Neural crest cell (in vitro differentiated cells): ENCODE results near the gene USP54. TPM values are rescaled to one million over a fixed set of nuclear protein-coding genes. Genes with fewer than 3 reads are reported as not detected.

ENCODE experiments used
- DNase-seq: peaks from one replicate; pipeline ENCODE4 v3.0.0; 2021; ENCODE audit warnings: low read depth, mixed read lengths, low spot score
- H3K27ac Mint-ChIP-seq: one replicate; pipeline ENCODE4 v1.8.0; 2021; ENCODE audit warnings: mild to moderate bottlenecking, mixed read lengths; ENCODE audit not compliant: unreplicated experiment
- H3K27me3 Mint-ChIP-seq: 2 replicates; pipeline ENCODE4 v1.8.0; 2021; ENCODE audit warnings: low read depth, mild to moderate bottlenecking, mixed read lengths
- H3K36me3 Mint-ChIP-seq: 2 replicates; pipeline ENCODE4 v1.8.0; 2021; ENCODE audit warnings: low read depth, mild to moderate bottlenecking, mixed read lengths
- H3K4me1 Mint-ChIP-seq: 2 replicates; pipeline ENCODE4 v1.8.0; 2021; ENCODE audit warnings: mixed read lengths
- H3K4me3 Mint-ChIP-seq: one replicate; pipeline ENCODE4 v1.8.0; 2021; ENCODE audit warnings: mild to moderate bottlenecking, mixed read lengths
- H3K9me3 Mint-ChIP-seq: 2 replicates; pipeline ENCODE4 v1.8.0; 2021; ENCODE audit warnings: mixed read lengths
- total RNA-seq: library from RNA; stranded (reverse); gene quantifications from 2 replicates; pipeline ENCODE4 v1.2.1, GENCODE V29; 2021
- TF ChIP-seq, protein P1 (sequence below): fragments of 200-600 bp; sonication (generic); conservative IDR thresholded peaks from 2 replicates; pipeline ENCODE4 v1.5.0; 2021; ENCODE audit warnings: antibody characterized with exemption, mild to moderate bottlenecking

USP54 gene
- total RNA-seq, 1 donor from 2014 or later = 64.8 TPM

DNA sequence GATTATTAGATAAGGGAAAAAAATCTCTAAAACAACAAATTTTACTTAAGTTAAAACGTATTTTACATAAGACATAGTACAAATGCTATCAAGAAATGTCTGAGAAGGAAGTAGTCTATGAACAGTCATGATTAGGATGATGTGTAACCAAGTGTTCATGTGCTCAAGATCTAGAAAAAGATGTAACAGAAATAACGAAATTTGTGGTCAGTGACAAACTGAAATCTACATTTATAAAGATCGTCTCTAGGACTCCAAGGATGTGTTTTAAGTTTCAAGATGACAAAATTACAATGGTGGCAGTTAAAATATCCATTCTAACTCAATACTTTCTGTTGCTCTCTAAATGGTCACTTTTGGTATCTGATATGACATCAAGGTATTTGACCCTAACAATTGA, 112.5 kb downstream of the USP54 start:
- Mint-ChIP-seq H3K4me3 (no peak overlapping the region), H3K27ac (no peak overlapping the region), H3K27me3 (no peaks in the 10 kb centered on the region), H3K36me3 (peaks cover 15% of the 10 kb centered on the region), H3K9me3 (no peaks in the 10 kb centered on the region), H3K4me1 (no peaks in the 10 kb centered on the region)
- no peak for DNase-seq
- TF ChIP-seq, protein P1, sequence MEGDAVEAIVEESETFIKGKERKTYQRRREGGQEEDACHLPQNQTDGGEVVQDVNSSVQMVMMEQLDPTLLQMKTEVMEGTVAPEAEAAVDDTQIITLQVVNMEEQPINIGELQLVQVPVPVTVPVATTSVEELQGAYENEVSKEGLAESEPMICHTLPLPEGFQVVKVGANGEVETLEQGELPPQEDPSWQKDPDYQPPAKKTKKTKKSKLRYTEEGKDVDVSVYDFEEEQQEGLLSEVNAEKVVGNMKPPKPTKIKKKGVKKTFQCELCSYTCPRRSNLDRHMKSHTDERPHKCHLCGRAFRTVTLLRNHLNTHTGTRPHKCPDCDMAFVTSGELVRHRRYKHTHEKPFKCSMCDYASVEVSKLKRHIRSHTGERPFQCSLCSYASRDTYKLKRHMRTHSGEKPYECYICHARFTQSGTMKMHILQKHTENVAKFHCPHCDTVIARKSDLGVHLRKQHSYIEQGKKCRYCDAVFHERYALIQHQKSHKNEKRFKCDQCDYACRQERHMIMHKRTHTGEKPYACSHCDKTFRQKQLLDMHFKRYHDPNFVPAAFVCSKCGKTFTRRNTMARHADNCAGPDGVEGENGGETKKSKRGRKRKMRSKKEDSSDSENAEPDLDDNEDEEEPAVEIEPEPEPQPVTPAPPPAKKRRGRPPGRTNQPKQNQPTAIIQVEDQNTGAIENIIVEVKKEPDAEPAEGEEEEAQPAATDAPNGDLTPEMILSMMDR = no peak

DNA sequence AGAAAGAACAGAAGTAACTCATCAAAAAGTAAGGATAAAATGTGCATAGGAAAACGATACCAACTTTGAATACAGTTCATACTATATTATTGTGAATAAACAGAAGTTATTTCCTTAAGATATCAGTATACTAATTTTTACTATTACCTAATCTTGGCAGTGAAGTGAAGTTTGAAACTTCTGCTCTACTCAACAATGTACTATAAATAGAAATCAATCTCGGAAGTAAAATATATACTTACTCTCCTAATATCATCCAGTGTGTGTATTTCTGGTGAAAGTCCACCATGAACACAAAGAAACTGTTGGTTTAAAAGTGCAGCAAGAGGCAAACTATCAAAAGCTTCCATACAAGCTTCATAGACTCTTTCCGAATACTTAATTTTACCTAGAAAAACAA, 119.9 kb downstream of the USP54 start:
- TF ChIP-seq, protein P1 = no peak
- H3K4me3 Mint-ChIP-seq = no peak overlapping the region
- no peaks in the 10 kb centered on the region for H3K9me3 Mint-ChIP-seq
- no peak for DNase-seq
- no peaks in the 10 kb centered on the region for H3K27me3 Mint-ChIP-seq
- H3K36me3 Mint-ChIP-seq = peaks cover 22% of the 10 kb centered on the region
- no peak overlapping the region for H3K27ac Mint-ChIP-seq
- H3K4me1 Mint-ChIP-seq = peaks cover 14% of the 10 kb centered on the region

DNA sequence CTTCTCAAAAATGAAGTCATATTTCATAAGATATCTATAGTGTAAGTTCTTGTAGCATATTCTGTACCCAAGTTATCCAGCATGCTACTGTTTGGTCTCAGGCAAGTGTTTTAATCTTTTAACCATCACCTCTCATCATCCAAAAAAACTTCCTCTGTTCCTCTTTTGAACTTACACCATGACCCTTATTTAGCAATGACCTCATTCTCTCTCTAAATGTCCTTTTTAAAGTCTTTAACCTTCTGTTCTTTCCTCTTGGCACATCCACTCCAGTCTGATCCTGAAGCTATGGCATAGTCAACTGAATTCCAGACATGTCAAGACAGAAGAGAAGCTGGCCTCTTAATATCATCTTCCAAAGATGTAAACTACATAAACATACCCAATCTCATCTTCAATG, 121.6 kb downstream of the USP54 start:
- Mint-ChIP-seq H3K9me3 (no peaks in the 10 kb centered on the region), H3K4me3 (no peak overlapping the region), H3K27me3 (no peaks in the 10 kb centered on the region), H3K4me1 (peaks cover 14% of the 10 kb centered on the region), H3K36me3 (peaks cover 14% of the 10 kb centered on the region), H3K27ac (peak overlapping the region; percentile 66)
- DNase-seq = no peak
- TF ChIP-seq, protein P1 = no peak

DNA sequence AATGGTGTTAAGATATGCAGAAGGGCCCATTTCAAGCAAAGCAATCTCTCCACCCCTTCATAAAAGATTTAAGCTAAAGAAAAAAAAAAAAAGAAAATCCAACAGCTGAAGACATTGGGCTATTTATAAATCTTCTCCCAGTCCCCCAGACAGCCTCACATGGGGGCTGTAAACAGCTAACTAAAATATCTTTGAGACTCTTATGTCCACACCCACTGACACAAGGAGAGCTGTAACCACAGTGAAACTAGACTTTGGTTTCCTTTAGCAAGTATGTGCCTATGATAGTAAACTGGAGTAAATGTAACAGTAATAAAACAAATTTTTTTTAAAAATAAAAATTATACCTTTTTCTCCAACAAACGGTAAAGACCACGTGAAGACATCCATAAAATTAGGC, 123.9 kb downstream of the USP54 start:
- Mint-ChIP-seq H3K27ac (no peak overlapping the region), H3K27me3 (no peaks in the 10 kb centered on the region), H3K4me3 (no peak overlapping the region), H3K9me3 (no peaks in the 10 kb centered on the region), H3K36me3 (peaks cover 19% of the 10 kb centered on the region), H3K4me1 (peaks cover 14% of the 10 kb centered on the region)
- DNase-seq = no peak
- TF ChIP-seq, protein P1 = no peak

DNA sequence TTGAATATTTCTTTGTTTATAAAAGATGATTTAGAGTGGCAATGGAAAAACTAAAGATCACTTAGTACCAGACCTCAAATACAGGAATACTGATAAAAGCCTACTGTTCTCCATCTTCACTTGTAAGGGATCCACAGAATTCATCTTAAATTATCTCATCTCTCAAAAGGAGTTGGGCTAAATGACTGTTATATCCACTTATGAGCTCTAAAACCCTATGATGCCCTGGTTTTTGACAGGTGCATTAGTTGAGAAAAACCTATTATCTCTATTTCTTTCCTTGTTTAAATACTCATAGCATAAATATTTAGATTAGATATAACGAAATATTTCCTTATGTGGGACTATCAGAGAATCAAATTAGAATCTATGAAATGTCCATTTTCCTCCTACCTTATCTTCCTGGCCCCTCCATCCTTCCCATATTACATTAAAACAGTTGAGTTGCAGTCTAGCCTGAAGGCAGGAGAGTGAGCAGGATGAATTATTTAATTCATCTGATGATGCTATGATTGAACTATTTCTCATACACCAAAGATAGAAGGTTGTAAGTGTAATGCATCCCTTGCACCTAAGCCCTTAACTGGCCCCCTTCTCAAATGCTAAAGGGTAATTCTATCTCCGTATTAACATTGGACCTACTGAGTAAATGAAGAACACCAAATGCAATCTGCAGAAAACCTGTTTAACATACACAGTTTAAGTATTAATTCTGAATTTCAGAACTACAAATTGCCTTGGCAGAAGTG, 125.0 kb downstream of the USP54 start:
- Mint-ChIP-seq H3K9me3 (no peaks in the 10 kb centered on the region), H3K4me1 (peaks cover 14% of the 10 kb centered on the region), H3K4me3 (no peak overlapping the region), H3K27me3 (no peaks in the 10 kb centered on the region), H3K36me3 (peaks cover 17% of the 10 kb centered on the region), H3K27ac (no peak overlapping the region)
- TF ChIP-seq, protein P1 = no peak
- DNase-seq = no peak
